ENCODE results near the gene DOC2B. TPM values are rescaled to one million over a fixed set of nuclear protein-coding genes. Genes with fewer than 3 reads are reported as not detected.

The DOC2B gene
- polyA plus RNA-seq, 1 donor from 2014 or later = 4.8 TPM

DNA sequence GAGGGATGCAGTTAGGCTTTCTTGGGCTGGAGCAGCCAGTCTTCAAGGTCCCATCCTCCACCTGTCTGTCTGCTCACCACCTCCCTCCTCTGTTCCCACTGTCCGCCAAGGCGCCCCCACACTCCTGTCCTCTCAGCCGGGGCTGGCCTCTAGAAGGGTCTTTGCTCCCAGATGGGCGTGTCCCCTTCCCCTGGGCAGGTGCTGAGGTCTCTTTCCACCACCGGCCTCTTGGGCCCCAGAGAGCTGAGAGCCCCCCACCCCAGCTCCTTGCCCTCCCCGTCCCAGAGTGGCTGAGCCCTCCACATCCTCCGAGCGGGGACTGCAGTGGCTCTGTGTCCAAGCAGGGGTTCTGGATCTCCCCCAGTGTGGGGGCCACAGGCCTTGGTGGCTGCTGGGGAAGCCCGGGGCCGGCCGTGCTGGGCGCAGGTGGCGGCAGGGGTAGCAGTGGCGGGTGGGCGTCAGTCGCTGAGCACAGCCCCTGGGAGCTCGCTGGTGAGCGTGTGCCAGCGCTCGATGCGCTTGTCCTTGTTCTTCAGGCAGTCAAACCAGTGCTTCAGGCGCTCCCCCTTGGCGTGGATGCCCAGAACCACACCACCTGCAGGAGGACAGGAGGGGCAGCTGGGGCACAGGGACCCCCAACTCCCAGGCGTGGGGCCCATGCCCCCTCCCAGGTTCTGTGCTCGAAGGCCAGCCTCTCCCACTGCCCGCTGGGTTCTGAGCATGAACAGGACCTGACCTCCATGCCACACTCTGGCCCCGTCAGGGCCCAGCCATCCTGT, 34.3 kb downstream of the DOC2B start:
- no peak overlapping the region for H3K9ac ChIP-seq (ENCODE audit: low read length)
- no peaks in the 10 kb centered on the region for H4K20me1 ChIP-seq (ENCODE audit: insufficient read depth)
- H3K4me3 ChIP-seq (ENCODE audit: low read length) = no peak overlapping the region
- H3K36me3 ChIP-seq (ENCODE audit: insufficient read depth, low read length) = no peaks in the 10 kb centered on the region
- H3K27me3 ChIP-seq (ENCODE audit: insufficient read depth, low read depth, low read length) = no peaks in the 10 kb centered on the region
- H3K4me2 ChIP-seq (ENCODE audit: low read length) = no peak overlapping the region
- H3K79me2 ChIP-seq (replicated peaks; ENCODE audit: insufficient read depth, low read length) = no peaks in the 10 kb centered on the region
- H3K9me2 ChIP-seq (ENCODE audit: insufficient read depth, low read length) = no peaks in the 10 kb centered on the region
- TF ChIP-seq EZH2 (IDR thresholded peaks at IDR 0.05; ENCODE audit: borderline replicate concordance, insufficient read depth, low read length, poor library complexity, severe bottlenecking) (no peak), EP300 (conservative IDR thresholded peaks at IDR 0.05; ENCODE audit: poor library complexity, severe bottlenecking) (no peak), TAF1 (IDR thresholded peaks at IDR 0.05; ENCODE audit: low read depth) (no peak), RAD21 (conservative IDR thresholded peaks at IDR 0.05) (no peak), MXI1 (conservative IDR thresholded peaks at IDR 0.05; ENCODE audit: poor library complexity, severe bottlenecking) (no peak), POLR2AphosphoS5 (IDR thresholded peaks at IDR 0.05) (no peak), SMC3 (conservative IDR thresholded peaks at IDR 0.05; ENCODE audit: poor library complexity) (no peak)
- TF ChIP-seq, protein P1, sequence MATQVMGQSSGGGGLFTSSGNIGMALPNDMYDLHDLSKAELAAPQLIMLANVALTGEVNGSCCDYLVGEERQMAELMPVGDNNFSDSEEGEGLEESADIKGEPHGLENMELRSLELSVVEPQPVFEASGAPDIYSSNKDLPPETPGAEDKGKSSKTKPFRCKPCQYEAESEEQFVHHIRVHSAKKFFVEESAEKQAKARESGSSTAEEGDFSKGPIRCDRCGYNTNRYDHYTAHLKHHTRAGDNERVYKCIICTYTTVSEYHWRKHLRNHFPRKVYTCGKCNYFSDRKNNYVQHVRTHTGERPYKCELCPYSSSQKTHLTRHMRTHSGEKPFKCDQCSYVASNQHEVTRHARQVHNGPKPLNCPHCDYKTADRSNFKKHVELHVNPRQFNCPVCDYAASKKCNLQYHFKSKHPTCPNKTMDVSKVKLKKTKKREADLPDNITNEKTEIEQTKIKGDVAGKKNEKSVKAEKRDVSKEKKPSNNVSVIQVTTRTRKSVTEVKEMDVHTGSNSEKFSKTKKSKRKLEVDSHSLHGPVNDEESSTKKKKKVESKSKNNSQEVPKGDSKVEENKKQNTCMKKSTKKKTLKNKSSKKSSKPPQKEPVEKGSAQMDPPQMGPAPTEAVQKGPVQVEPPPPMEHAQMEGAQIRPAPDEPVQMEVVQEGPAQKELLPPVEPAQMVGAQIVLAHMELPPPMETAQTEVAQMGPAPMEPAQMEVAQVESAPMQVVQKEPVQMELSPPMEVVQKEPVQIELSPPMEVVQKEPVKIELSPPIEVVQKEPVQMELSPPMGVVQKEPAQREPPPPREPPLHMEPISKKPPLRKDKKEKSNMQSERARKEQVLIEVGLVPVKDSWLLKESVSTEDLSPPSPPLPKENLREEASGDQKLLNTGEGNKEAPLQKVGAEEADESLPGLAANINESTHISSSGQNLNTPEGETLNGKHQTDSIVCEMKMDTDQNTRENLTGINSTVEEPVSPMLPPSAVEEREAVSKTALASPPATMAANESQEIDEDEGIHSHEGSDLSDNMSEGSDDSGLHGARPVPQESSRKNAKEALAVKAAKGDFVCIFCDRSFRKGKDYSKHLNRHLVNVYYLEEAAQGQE (IDR thresholded peaks at IDR 0.05; ENCODE audit: borderline replicate concordance) = no peak
- TF ChIP-seq, protein P2, sequence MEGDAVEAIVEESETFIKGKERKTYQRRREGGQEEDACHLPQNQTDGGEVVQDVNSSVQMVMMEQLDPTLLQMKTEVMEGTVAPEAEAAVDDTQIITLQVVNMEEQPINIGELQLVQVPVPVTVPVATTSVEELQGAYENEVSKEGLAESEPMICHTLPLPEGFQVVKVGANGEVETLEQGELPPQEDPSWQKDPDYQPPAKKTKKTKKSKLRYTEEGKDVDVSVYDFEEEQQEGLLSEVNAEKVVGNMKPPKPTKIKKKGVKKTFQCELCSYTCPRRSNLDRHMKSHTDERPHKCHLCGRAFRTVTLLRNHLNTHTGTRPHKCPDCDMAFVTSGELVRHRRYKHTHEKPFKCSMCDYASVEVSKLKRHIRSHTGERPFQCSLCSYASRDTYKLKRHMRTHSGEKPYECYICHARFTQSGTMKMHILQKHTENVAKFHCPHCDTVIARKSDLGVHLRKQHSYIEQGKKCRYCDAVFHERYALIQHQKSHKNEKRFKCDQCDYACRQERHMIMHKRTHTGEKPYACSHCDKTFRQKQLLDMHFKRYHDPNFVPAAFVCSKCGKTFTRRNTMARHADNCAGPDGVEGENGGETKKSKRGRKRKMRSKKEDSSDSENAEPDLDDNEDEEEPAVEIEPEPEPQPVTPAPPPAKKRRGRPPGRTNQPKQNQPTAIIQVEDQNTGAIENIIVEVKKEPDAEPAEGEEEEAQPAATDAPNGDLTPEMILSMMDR (IDR thresholded peaks at IDR 0.05; ENCODE audit: poor library complexity, severe bottlenecking) = no peak
- no peak overlapping the region for H3K27ac ChIP-seq (ENCODE audit: low read length)
- no peak overlapping the region for H2AFZ ChIP-seq (ENCODE audit: low read depth, low read length)
- no peaks in the 10 kb centered on the region for H3K9me3 ChIP-seq (ENCODE audit: low read length)
- H3F3A ChIP-seq (ENCODE audit: insufficient read depth, low read length, poor library complexity, severe bottlenecking) = no peaks in the 10 kb centered on the region

DNA sequence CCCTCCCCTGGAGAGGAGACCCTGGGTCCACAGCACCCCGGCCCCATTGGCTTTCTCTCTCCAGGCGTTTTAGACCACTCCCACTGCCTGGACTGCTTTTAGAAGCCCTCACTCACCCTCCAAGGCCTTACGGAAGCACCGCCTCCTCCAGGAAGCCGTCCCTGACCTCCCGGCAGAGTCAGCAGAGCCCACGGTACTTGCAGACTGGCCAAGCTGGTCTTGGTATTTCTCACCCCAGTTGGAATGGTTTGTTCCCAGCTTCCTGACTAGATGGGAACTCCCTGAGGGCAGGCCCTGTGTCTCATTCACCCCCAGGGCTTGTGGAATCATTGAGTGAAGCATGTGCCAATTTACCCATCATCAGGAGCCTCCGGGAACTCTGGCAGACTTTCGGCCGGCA, 34.9 kb downstream of the DOC2B start:
- no peaks in the 10 kb centered on the region for H3K79me2 ChIP-seq (replicated peaks; ENCODE audit: insufficient read depth, low read length)
- H2AFZ ChIP-seq (ENCODE audit: low read depth, low read length) = no peak overlapping the region
- TF ChIP-seq, protein P1 (IDR thresholded peaks at IDR 0.05; ENCODE audit: borderline replicate concordance) = no peak
- no peak for TF ChIP-seq MXI1 (conservative IDR thresholded peaks at IDR 0.05; ENCODE audit: poor library complexity, severe bottlenecking)
- no peak for TF ChIP-seq POLR2AphosphoS5 (IDR thresholded peaks at IDR 0.05)
- TF ChIP-seq TAF1 (IDR thresholded peaks at IDR 0.05; ENCODE audit: low read depth) = no peak
- no peak for TF ChIP-seq SMC3 (conservative IDR thresholded peaks at IDR 0.05; ENCODE audit: poor library complexity)
- no peak for TF ChIP-seq EZH2 (IDR thresholded peaks at IDR 0.05; ENCODE audit: borderline replicate concordance, insufficient read depth, low read length, poor library complexity, severe bottlenecking)
- no peak for TF ChIP-seq RAD21 (conservative IDR thresholded peaks at IDR 0.05)
- no peak for TF ChIP-seq EP300 (conservative IDR thresholded peaks at IDR 0.05; ENCODE audit: poor library complexity, severe bottlenecking)
- TF ChIP-seq, protein P2 (IDR thresholded peaks at IDR 0.05; ENCODE audit: poor library complexity, severe bottlenecking) = no peak
- H3K9me2 ChIP-seq (ENCODE audit: insufficient read depth, low read length) = no peaks in the 10 kb centered on the region
- H3K27me3 ChIP-seq (ENCODE audit: insufficient read depth, low read depth, low read length) = no peaks in the 10 kb centered on the region
- no peak overlapping the region for H3K27ac ChIP-seq (ENCODE audit: low read length)
- H3K4me3 ChIP-seq (ENCODE audit: low read length) = no peak overlapping the region
- H3K9me3 ChIP-seq (ENCODE audit: low read length) = no peaks in the 10 kb centered on the region
- H3F3A ChIP-seq (ENCODE audit: insufficient read depth, low read length, poor library complexity, severe bottlenecking) = no peaks in the 10 kb centered on the region
- no peaks in the 10 kb centered on the region for H4K20me1 ChIP-seq (ENCODE audit: insufficient read depth)
- H3K4me2 ChIP-seq (ENCODE audit: low read length) = no peak overlapping the region
- no peak overlapping the region for H3K9ac ChIP-seq (ENCODE audit: low read length)
- H3K36me3 ChIP-seq (ENCODE audit: insufficient read depth, low read length) = no peaks in the 10 kb centered on the region

Measured in neural cell (in vitro differentiated cells).